ENCODE results near the gene SLC25A21. TPM values are rescaled to one million over a fixed set of nuclear protein-coding genes. Genes with fewer than 3 reads are reported as not detected.

SLC25A21 gene
- total and polyA plus RNA-seq, 2 of the 13 experiments (the other 11 are each of a cell fraction or from before 2014, with no cell fraction given): 1.9 to 2.9 TPM

GRCh38 chr14:37153483-37153882, 18.9 kb downstream of the SLC25A21 start (continued):
- no peak for TF ChIP-seq ZFP91 (CRISPR knock-in tag; IDR thresholded peaks at IDR 0.05; ENCODE audit: borderline replicate concordance)
- no peak for TF ChIP-seq ZNF703 (CRISPR knock-in tag; IDR thresholded peaks at IDR 0.05; ENCODE audit: borderline replicate concordance)
- no peak for TF ChIP-seq CREBL2 (CRISPR knock-in tag; IDR thresholded peaks at IDR 0.05; ENCODE audit: borderline replicate concordance)
- TF ChIP-seq MXD1 (CRISPR knock-in tag; IDR thresholded peaks at IDR 0.05): 0 out of 2 replicates have a peak, but pooled peaks have one; percentile 32
- TF ChIP-seq ZBTB25 (CRISPR knock-in tag; IDR thresholded peaks at IDR 0.05): no peak
- no peak for TF ChIP-seq PRDM10 (CRISPR knock-in tag; IDR thresholded peaks at IDR 0.05; ENCODE audit: low read depth)
- TF ChIP-seq KDM5B (CRISPR knock-in tag; IDR thresholded peaks at IDR 0.05; ENCODE audit: borderline replicate concordance): peak; percentile 37; the same call in 1 of the 2 replicates
- TF ChIP-seq ZNF782 (CRISPR knock-in tag; IDR thresholded peaks at IDR 0.05; ENCODE audit: borderline replicate concordance): no peak
